HCT116 (cell line): Measurements from ENCODE around the gene IL17D. TPM values are rescaled to one million over a fixed set of nuclear protein-coding genes. Genes with fewer than 3 reads are reported as not detected.

ENCODE experiments used
- ATAC-seq: fragments of 200-7000 bp; cut with Tn5 transposase; 2 replicates; pipeline ENCODE4 v1.9.1; 2020; ENCODE audit warnings: mild to moderate bottlenecking, moderate library complexity
- BruUV-seq: library from RNA; stranded (reverse); fragments of 400-500 nt; replicated peaks from 2 replicates; lab custom pipeline; 2021; lab: Mats Ljungman, UMichigan
- CTCF ChIA-PET: fragments of 300-600 bp; sonication (Branson Sonifier 250); formaldehyde crosslinking; loops from one replicate; lab custom pipeline; 2021; ENCODE audit warnings: antibody characterized with exemption; lab: Charles Lee
- POLR2A ChIA-PET: fragments of 300-600, 350-600 bp; sonication (Branson Sonifier 250); formaldehyde crosslinking; loops from one replicate; lab custom pipeline; 2021; ENCODE audit warnings: antibody characterized with exemption; lab: Charles Lee
- RAD21 ChIA-PET, 2 experiments: fragments of 300-600 bp; sonication (Branson Sonifier 250); formaldehyde crosslinking; loops; one replicate each; lab custom pipeline; 2023; ENCODE audit warnings: low total read pairs in 2 of 2; ENCODE audit not compliant: uncharacterized antibody in 2 of 2, unreplicated experiment in 2 of 2, low non-redundant PET in 1 of 2; lab: Charles Lee
- DNase-seq: peaks from one replicate; pipeline ENCODE4 v3.0.0-alpha.2; 2010; ENCODE audit warnings: low read depth, low spot score
- H2AFZ ChIP-seq: fragments of 200-600 bp; shearing (Covaris generic), sonication (generic); 2 replicates; pipeline ENCODE4 v1.6.1; 2017; ENCODE audit warnings: low read depth, mixed run types, mixed read lengths, antibody characterized with exemption, low read length; ENCODE audit not compliant: poor library complexity, severe bottlenecking
- H3K27ac ChIP-seq: 2 replicates; pipeline ENCODE4 v1.5.1; 2012; ENCODE audit warnings: low read depth, low read length
- H3K27me3 ChIP-seq: fragments of 200-600 bp; sonication (generic); 2 replicates; pipeline ENCODE4 v1.6.1; 2016; ENCODE audit warnings: mixed run types, low read length, mixed read lengths; ENCODE audit not compliant: insufficient read depth
- H3K36me3 ChIP-seq, 2 experiments: fragments of 200-500 bp in 1 of 2; fragments of 200-600 bp in 1 of 2; sonication (Bioruptor generic) in 1 of 2; sonication (generic) in 1 of 2; 2 replicates each; pipeline versions ENCODE4 v1.5.1 to v1.6.1; 2014 to 2016; ENCODE audit warnings: low read length in 2 of 2, inconsistent platforms in 1 of 2, mixed read lengths in 1 of 2, mixed run types in 1 of 2; ENCODE audit not compliant: insufficient read depth in 2 of 2, control insufficient read depth in 1 of 2
- H3K4me1 ChIP-seq, 2 experiments: fragments of 200-600 bp in 1 of 2; sonication (generic) in 1 of 2; 2 replicates each; pipeline versions ENCODE4 v1.5.1 to v1.6.1; 2012 to 2017; ENCODE audit warnings: low read length in 2 of 2, inconsistent platforms in 1 of 2, mild to moderate bottlenecking in 1 of 2, mixed read lengths in 1 of 2, mixed run types in 1 of 2, moderate library complexity in 1 of 2; ENCODE audit not compliant: insufficient read depth in 2 of 2, control insufficient read depth in 1 of 2
- H3K4me2 ChIP-seq: fragments of 200-600 bp; sonication (generic); 2 replicates; pipeline ENCODE4 v1.6.1; 2017; ENCODE audit warnings: mixed run types, low read length, mixed read lengths
- H3K4me3 ChIP-seq, 2 experiments: fragments of 200-600 bp in 1 of 2; sonication (generic) in 1 of 2; replicated peaks in 1 of 2; 2 replicates each; pipeline ENCODE4 v1.5.1; 2011 to 2016; ENCODE audit warnings: low read length in 2 of 2, control low read depth in 1 of 2, low read depth in 1 of 2, mild to moderate bottlenecking in 1 of 2, mixed read lengths in 1 of 2, mixed run types in 1 of 2
- H3K79me2 ChIP-seq: fragments of 200-600 bp; sonication (generic); 2 replicates; pipeline ENCODE4 v1.6.1; 2017; ENCODE audit warnings: mild to moderate bottlenecking, mixed run types, low read length, moderate library complexity, mixed read lengths; ENCODE audit not compliant: insufficient read depth
- H3K9ac ChIP-seq: fragments of 200-600 bp; sonication (generic); 2 replicates; pipeline ENCODE4 v1.6.1; 2016; ENCODE audit warnings: low read length, mixed read lengths
- H3K9me2 ChIP-seq: fragments of 200-600 bp; sonication (generic), shearing (Covaris generic); 2 replicates; pipeline ENCODE4 v1.6.1; 2017; ENCODE audit warnings: mixed run types, mild to moderate bottlenecking, moderate library complexity; ENCODE audit not compliant: insufficient read depth
- H3K9me3 ChIP-seq, 2 experiments: fragments of 200-500 bp in 1 of 2; fragments of 200-600 bp in 1 of 2; sonication (Bioruptor generic) in 1 of 2; sonication (generic) in 1 of 2; 2 replicates each; pipeline ENCODE4 v1.6.1; 2014 to 2017; ENCODE audit warnings: low read length in 2 of 2, mixed read lengths in 2 of 2, inconsistent platforms in 1 of 2, low read depth in 1 of 2, mild to moderate bottlenecking in 1 of 2, mixed run types in 1 of 2, moderate library complexity in 1 of 2; ENCODE audit not compliant: control insufficient read depth in 1 of 2, insufficient read depth in 1 of 2
- H4K20me1 ChIP-seq: fragments of 200-600 bp; sonication (generic), shearing (Covaris generic); 2 replicates; pipeline ENCODE4 v1.6.1; 2017; ENCODE audit warnings: mixed run types, mild to moderate bottlenecking, moderate library complexity; ENCODE audit not compliant: insufficient read depth
- EGR1 ChIP-seq: IDR thresholded peaks from 2 replicates; pipeline ENCODE4 v1.6.1; 2012; ENCODE audit warnings: low read depth
- ELF1 ChIP-seq: IDR thresholded peaks from 2 replicates; pipeline ENCODE4 v1.6.1; 2012; ENCODE audit warnings: low read depth, borderline replicate concordance
- EZH2phosphoT487 ChIP-seq: fragments of 200-600 bp; IDR thresholded peaks from 2 replicates; pipeline ENCODE4 v1.6.1; 2018; ENCODE audit warnings: antibody characterized with exemption, borderline replicate concordance
- POLR2A ChIP-seq: IDR thresholded peaks from 2 replicates; pipeline ENCODE4 v1.7.0; 2011; ENCODE audit warnings: borderline replicate concordance; ENCODE audit not compliant: insufficient read depth, insufficient read length; ENCODE audit errors: extremely low read depth
- POLR2AphosphoS5 ChIP-seq: IDR thresholded peaks from 2 replicates; pipeline ENCODE4 v1.6.1; 2011; ENCODE audit warnings: mild to moderate bottlenecking, low read depth, low read length, moderate library complexity
- RAD21 ChIP-seq: IDR thresholded peaks from 2 replicates; pipeline ENCODE4 v1.6.1; 2012; ENCODE audit warnings: low read depth, mild to moderate bottlenecking
- REST ChIP-seq: IDR thresholded peaks from 2 replicates; pipeline ENCODE4 v1.6.1; 2012; ENCODE audit warnings: low read depth
- ZNF274 ChIP-seq: fragments of 200-500 bp; sonication (Bioruptor generic); IDR thresholded peaks from 2 replicates; pipeline ENCODE4 v1.6.1; 2014; ENCODE audit warnings: mild to moderate bottlenecking, low read depth, low read length, inconsistent platforms
- intact Hi-C: fragments of 100-400 bp; cut with micrococcal nuclease; formaldehyde crosslinking; loops from 2 replicates; pipeline ENCODE4 v1.10.0; 2022
- total RNA-seq: library from RNA; stranded (reverse); gene quantifications from one replicate; pipeline ENCODE4 v1.2.1, GENCODE V29; 2021; ENCODE audit not compliant: unreplicated experiment

The IL17D gene
- total RNA-seq, 1 experiment from 2014 or later: 0.25 TPM

DNA sequence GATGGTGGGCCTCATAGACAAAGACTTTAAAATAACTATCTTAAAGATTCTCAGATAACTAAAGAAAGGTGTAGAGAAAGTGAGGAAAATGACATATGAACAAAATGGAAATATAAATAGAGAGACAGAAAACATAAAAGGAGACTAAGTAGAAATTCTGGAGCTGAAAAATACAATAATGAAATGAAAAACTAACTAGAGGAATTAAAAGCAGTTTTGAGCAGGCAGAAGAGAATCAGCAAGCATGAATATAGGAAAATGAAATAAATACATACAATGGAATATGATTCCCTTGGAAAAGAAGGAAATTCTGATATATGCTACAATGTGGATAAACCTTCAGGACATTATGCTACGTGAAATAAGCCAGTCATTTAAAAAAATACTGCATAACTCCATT lies 66.3 kb downstream of the IL17D start:
- peaks cover 25% of the 10 kb centered on the region for H3K79me2 ChIP-seq
- no peak for TF ChIP-seq REST
- TF ChIP-seq EZH2phosphoT487: no peak
- TF ChIP-seq ZNF274: no peak
- no peak for TF ChIP-seq POLR2AphosphoS5
- TF ChIP-seq ELF1: no peak
- no peak for TF ChIP-seq EGR1
- no peak for TF ChIP-seq RAD21
- TF ChIP-seq POLR2A: no peak
- no peak overlapping the region for H3K4me3 ChIP-seq
- H3K9me3 ChIP-seq: 0 out of 4 replicates have a peak, but pooled peaks cover 0 to 4% of the 10 kb centered on the region in 2 experiments
- 0 out of 4 replicates have a peak, but pooled peaks cover 0 to 4% of the 10 kb centered on the region in 2 experiments for H3K36me3 ChIP-seq
- H3K27me3 ChIP-seq: no peaks in the 10 kb centered on the region
- H3K4me2 ChIP-seq: no peak overlapping the region
- H3K27ac ChIP-seq: no peak overlapping the region
- ChIA-PET POLR2A (no interaction called here), CTCF (no interaction called here), RAD21 (no interaction called here)
- ATAC-seq (no peak), DNase-seq (no peak)
- no peak overlapping the region for H3K9ac ChIP-seq
- no TSS peak for BruUV-seq
- no peaks in the 10 kb centered on the region for H4K20me1 ChIP-seq
- H2AFZ ChIP-seq: no peak overlapping the region
- H3K4me1 ChIP-seq: peaks cover 8 to 15% of the 10 kb centered on the region in 2 experiments; a peak in 3 of 4 replicates
- intact Hi-C loops: no loop called here
- no peaks in the 10 kb centered on the region for H3K9me2 ChIP-seq

Other genes with a start within 250 kb of the IL17D start
- 26.5 TPM for gene CRYL1, start 177.8 kb upstream of the IL17D start, total RNA-seq
- gene IFT88, start 136.5 kb upstream of the IL17D start, total RNA-seq: 13.1 TPM
- gene EEF1AKMT1, start 70.3 kb downstream of the IL17D start, total RNA-seq: 9.8 TPM
- gene XPO4, start 199.0 kb downstream of the IL17D start, total RNA-seq: 29.7 TPM